Epithelial cell of prostate (primary cell): ENCODE measurements around the gene SH3BP5.
"Not testable (repeated sequence)": the region's sequence is repeated elsewhere in the genome, so short reads cannot be mapped to it uniquely, and the experiment has no call there.

ENCODE experiments used
- DNase-seq: peaks from one replicate; pipeline ENCODE4 v3.0.0-alpha.2; 2011; ENCODE audit warnings: low read depth, low spot score
- H3K27ac ChIP-seq: fragments of 450-650 bp; 2 replicates; pipeline ENCODE4 v1.5.1; 2017; ENCODE audit warnings: mild to moderate bottlenecking

Gene SH3BP5

GRCh38 chr3:15332405-15333098 lies at the start of gene SH3BP5:
SH3BP5 (minus strand) TSS chr3:15332586; CDS start chr3:15332408, 178 bp downstream.
- no peak for DNase-seq
- no peak within 1 kb of the TSS for H3K27ac ChIP-seq

GRCh38 chr3:15380980-15381890 lies 48.8 kb upstream of the SH3BP5 start:
- H3K27ac ChIP-seq = no peak overlapping the region
- DNase-seq = no peak

GRCh38 chr3:15377961-15378791 lies 45.8 kb upstream of the SH3BP5 start:
- DNase-seq = peak; percentile 45
- no peak overlapping the region for H3K27ac ChIP-seq

GRCh38 chr3:15375461-15376000 lies 43.1 kb upstream of the SH3BP5 start:
- no peak for DNase-seq
- no peak overlapping the region for H3K27ac ChIP-seq

GRCh38 chr3:15372918-15373317 lies 40.5 kb upstream of the SH3BP5 start:
- H3K27ac ChIP-seq = no peak overlapping the region
- DNase-seq = no peak

GRCh38 chr3:15368561-15369135 lies 36.3 kb upstream of the SH3BP5 start:
- no peak for DNase-seq
- H3K27ac ChIP-seq = no peak overlapping the region

GRCh38 chr3:15367059-15367458 lies 34.7 kb upstream of the SH3BP5 start:
- H3K27ac ChIP-seq = no peak overlapping the region
- DNase-seq = no peak

- not testable (repeated sequence) for H3K27ac ChIP-seq, DNase-seq
These were observed 31.7 kb upstream of the SH3BP5 start for GRCh38 chr3:15364078-15364477.

- H3K27ac ChIP-seq = peak overlapping the region; percentile 12
- DNase-seq = peak; percentile 31
These were observed 29.3 kb upstream of the SH3BP5 start for GRCh38 chr3:15361494-15362214.

- DNase-seq = no peak
- H3K27ac ChIP-seq = no peak overlapping the region
These were observed 28.6 kb upstream of the SH3BP5 start for GRCh38 chr3:15360788-15361493.

- DNase-seq = no peak
- H3K27ac ChIP-seq = no peak overlapping the region
These were observed 27.5 kb upstream of the SH3BP5 start for GRCh38 chr3:15359677-15360397.

- not testable (repeated sequence) for H3K27ac ChIP-seq, DNase-seq
These were observed 24.3 kb upstream of the SH3BP5 start for GRCh38 chr3:15356651-15357061.

- no peak overlapping the region for H3K27ac ChIP-seq
- DNase-seq = no peak
These were observed 23.8 kb upstream of the SH3BP5 start for GRCh38 chr3:15356176-15356575.

GRCh38 chr3:15355086-15355485 lies 22.7 kb upstream of the SH3BP5 start:
- DNase-seq = no peak
- no peak overlapping the region for H3K27ac ChIP-seq

GRCh38 chr3:15354485-15354884 lies 22.1 kb upstream of the SH3BP5 start:
- no peak overlapping the region for H3K27ac ChIP-seq
- no peak for DNase-seq

GRCh38 chr3:15350141-15350540 lies 17.8 kb upstream of the SH3BP5 start:
- H3K27ac ChIP-seq = no peak overlapping the region
- no peak for DNase-seq

- not testable (repeated sequence) for H3K27ac ChIP-seq, DNase-seq
These were observed 17.1 kb upstream of the SH3BP5 start for GRCh38 chr3:15349438-15349837.

- H3K27ac ChIP-seq = no peak overlapping the region
- no peak for DNase-seq
These were observed 15.9 kb upstream of the SH3BP5 start for GRCh38 chr3:15348246-15348645.
